Fibroblast of gingiva (primary cell): ENCODE measurements around the gene BRCA1.
"Not testable (repeated sequence)": the region's sequence is repeated elsewhere in the genome, so short reads cannot be mapped to it uniquely, and the experiment has no call there.

Source experiments
- DNase-seq: peaks from one replicate; pipeline ENCODE4 v3.0.0-alpha.2; 2011; ENCODE audit warnings: low read depth

Gene BRCA1

DNA sequence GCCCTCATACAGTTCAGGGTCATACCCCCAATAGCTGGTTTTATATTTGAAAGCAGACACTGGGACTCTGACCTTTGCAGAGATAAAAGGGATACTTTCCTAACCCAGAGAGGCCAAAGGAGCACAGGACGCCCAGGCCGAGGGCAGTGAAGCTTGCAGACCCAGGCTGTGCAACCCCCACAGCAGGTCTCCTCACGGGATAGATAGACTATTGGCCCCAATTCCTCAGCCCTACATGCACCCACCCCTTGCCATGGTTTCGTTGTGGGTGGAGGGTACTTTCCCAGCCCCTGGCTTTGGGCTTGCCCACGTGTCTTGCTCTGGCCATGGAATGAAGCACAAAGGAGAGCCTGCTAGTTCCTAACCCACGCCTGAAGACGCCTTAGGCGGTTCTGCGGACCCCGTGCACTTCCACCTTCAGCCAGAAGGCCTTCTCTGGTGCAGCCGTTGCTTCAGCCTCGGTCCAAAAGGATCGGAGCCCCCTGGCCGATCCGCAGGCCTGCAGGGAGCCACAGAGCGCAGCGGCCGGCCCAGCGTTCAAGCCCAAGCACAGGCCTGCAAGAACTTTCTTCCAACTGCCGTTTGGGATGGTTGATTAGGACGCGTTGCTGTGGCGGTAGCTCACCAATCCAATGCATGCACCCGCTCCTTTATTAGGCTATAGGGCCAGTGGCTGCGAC is 9.8 kb upstream of the BRCA1 start:
- DNase-seq = no peak

DNA sequence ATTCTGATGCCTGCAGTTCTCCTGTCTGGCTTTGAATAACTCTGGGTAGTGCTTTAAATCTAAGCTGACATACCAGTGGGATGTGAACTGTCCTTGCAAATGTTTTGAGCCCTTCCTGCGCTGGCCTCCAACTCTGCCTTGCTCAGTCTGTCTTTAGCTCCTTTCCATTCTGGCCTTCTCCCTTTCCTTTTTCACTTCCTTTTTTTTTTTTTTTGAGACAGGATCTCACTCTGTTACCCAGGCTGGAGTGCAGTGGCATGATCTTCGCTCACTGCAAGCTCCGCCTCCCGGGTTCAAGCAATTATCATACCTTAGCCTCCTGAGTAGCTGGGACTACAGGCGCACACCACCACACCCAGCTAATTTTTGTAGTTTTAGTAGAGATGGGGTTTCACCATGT is 8.3 kb upstream of the BRCA1 start:
- DNase-seq = not testable (repeated sequence)

GRCh38 chr17:43132117-43132516 is 7.0 kb upstream of the BRCA1 start:
- DNase-seq = no peak

DNA sequence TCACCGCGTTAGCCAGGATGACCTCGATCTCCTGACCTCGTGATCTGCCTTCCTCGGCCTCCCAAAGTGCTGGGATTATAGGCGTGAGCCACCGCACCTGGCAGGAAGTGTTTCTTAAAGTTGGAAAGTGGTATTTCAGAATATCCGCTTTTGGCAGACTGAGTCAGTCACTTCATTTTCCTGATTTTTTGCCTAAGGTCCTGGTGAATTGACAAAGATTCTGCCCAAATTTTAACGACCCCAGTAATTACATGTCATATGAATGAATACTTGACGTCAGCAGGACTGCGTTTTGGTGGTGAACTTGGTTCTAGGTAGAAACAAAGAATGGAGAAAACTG is 4.5 kb upstream of the BRCA1 start:
- DNase-seq = no peak

DNA sequence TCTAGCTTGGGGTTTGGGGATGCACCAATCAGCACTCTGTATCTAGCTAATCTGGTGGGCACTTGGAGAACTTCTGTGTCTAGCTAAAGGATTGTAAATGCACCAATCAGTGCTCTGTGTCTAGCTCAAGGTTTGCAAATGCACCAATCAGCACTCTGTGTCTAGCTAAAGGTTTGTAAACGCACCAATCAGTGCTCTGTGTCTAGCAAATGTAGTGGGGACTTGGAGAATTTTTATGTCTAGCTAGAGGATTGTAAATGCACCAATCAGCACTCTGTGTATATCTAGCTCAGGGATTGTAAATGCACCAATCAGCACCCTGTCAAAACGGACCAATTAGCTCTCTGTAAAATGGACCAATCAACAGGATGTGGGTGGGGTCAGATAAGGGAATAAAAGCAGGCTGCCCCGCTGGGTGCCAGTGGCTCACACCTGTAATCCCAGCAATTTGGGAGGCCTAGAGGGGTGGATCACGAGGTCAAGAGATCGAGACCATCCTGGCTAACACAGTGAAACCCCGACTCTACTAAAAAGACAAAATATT is 2.2 kb upstream of the BRCA1 start:
- DNase-seq = not testable (repeated sequence)

DNA sequence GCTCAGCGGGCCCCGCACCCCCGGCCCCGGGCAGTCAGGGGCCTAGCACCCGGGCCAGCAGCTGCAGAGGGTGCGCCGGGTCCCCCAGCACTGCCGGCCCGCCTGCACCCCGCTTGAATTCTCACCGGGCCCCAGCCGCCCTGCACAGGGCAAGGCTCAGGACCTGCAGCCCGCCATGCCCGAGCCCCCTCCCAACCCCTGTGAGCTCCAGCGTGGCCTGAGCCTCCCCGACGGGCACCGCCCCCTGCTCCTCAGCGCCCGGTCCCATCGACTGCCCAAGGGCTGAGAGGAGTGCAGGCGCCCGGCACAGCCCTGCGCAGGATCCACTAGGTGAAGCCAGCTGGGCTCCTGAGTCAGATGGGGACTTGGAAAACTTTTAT is 1.7 kb upstream of the BRCA1 start:
- DNase-seq = no peak

DNA sequence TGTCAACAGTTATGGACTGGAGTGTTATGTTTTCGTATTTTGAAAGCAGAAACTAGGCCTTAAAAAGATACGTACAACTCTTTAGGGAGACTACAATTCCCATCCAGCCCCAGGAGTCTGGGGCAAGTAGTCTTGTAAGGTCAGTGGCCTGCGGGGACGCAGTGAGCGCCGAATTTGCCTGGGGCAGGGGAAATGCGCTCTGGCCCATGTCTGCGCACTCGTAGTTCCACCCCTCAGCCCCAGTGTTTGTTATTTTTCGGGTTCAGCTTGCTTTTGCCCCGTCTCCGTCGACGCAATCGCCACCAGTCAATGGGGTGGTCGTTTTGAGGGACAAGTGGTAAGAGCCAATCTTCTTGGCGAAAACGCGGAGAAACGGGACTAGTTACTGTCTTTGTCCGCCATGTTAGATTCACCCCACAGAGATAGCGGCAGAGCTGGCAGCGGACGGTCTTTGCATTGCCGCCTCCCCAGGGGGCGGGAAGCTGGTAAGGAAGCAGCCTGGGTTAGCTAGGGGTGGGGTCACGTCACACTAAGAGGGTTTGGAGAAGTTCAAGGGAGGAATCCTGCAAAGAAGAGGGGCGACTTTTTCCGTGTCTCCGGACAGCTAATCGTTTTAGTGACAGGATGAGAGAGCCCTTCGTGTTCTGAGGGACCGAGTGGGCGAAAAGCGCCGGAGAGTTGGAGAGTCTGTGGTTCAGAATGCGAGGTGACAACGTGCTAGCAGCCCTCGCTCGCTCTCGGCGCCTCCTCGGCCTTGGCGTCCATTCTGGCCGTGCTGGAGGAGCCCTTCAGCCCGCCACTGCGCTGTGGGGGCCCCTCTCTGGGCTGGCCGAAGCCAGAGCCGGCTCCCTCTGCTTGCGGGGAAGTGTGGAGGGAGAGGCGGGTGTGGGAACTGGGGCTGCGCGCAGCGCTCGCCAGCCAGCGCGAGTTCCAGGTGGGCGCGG is 1.1 kb upstream of the BRCA1 start:
- no peak for DNase-seq

- no peak for DNase-seq
Observed at GRCh38 chr17:43118679-43119615, 6.2 kb downstream of the BRCA1 start.

GRCh38 chr17:43114151-43114552 is 11.0 kb downstream of the BRCA1 start:
- DNase-seq = no peak

DNA sequence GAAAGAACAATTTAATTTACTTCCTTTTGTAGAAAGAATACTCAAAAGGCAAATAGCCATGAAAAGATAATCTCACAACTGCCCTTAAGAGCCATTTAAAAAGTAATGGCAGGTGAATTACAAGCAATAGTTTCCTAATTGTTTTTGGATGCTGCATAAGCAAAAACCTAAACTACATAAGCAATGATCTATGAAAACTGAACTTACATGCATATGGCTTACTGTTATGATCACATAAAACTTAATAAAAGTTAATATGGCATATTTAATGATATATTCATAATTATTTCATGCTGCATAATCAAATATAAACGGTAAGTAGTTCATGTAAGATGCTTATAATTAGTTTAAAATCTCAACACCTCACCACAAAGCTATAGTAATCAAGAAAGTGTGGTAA is 18.6 kb downstream of the BRCA1 start:
- no peak for DNase-seq

DNA sequence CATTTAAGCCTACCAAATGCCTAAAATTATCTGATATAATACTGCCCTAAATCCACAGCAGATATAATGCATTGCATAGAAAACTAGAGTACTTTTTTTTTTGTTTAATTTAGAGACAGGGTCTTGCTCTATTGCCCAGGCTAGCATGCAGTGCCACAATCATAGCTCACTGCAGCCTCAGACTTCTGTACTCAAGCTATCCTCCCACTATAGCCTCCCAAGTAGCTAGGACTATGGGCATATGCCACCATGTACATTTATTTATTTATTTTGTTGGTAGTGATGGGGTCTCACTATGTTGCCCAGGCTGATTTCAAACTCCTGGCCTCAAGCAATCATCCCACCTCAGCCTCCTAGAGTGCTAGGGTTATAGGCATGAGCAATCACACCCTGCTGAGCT is 20.0 kb downstream of the BRCA1 start:
- DNase-seq = no peak

DNA sequence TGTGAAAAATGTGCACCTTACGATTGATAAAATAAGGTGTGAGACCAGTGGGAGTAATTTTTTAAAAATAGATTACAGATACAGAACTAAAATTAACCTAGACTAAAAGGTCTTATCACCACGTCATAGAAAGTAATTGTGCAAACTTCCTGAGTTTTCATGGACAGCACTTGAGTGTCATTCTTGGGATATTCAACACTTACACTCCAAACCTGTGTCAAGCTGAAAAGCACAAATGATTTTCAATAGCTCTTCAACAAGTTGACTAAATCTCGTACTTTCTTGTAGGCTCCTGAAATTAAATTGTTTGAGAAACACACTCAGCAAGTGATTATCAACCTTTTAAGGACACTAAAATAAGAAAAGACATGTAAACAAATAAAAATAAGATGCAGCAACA is 20.5 kb downstream of the BRCA1 start:
- no peak for DNase-seq

- not testable (repeated sequence) for DNase-seq
Observed at GRCh38 chr17:43095364-43095763, 29.8 kb downstream of the BRCA1 start.

GRCh38 chr17:43094129-43094835 is 30.9 kb downstream of the BRCA1 start:
- DNase-seq = peak; percentile 59

- DNase-seq = peak; percentile 78
Observed at GRCh38 chr17:43092901-43093300, 32.3 kb downstream of the BRCA1 start.

DNA sequence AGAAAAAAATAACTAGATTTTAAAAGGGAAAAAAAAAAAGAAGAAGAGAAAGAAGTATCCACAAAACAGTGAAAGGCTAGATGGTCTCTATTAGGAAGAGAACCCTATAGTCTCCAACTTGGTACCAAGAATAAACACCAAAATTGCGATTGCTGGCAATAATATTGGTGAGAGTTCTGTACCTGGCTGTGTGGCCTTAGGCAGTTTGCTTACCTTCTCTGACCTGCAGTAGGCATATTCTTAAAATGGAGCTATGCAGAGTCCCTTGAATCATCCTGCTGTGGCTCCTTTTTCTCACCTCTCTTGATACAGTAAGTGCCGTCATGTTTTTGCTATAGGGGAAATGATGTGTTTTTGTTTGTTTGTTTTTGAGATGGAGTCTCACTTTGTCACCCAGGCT is 35.1 kb downstream of the BRCA1 start:
- DNase-seq = no peak

- no peak for DNase-seq
Observed at GRCh38 chr17:43085474-43085873, 39.7 kb downstream of the BRCA1 start.

GRCh38 chr17:43079641-43080302 is 45.4 kb downstream of the BRCA1 start:
- no peak for DNase-seq

- no peak for DNase-seq
Observed at GRCh38 chr17:43074869-43075268, 50.3 kb downstream of the BRCA1 start.

GRCh38 chr17:43070872-43071271 is 54.3 kb downstream of the BRCA1 start:
- no peak for DNase-seq

DNA sequence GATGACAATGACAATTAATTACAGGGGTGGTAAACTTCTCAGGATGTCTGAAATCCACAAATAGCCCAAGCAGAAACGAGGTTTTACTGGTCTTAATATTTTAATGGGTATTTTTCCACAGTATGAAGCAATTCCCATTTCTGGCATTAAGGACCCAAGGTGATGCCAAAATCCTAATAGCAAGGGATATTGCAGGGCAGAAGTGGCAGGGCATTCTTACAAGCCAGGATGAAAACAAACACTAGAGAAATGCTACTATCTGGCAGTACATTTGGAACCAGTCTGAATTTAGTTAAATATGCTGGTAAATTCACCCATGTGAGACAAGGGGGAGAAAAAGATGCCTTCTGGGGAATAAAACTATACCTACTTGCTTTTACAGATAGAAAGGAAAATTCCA is 54.9 kb downstream of the BRCA1 start:
- DNase-seq = peak; percentile 20
